HG03354 (cell line): ENCODE results near the gene SAP25.
"Not testable (repeated sequence)": the region's sequence is repeated elsewhere in the genome, so short reads cannot be mapped to it uniquely, and the experiment has no call there.

Source experiments
- ATAC-seq: cut with Tn5 transposase; IDR thresholded peaks from one replicate; pipeline ENCODE4 v1.9.1; 2021; ENCODE audit warnings: mild to moderate bottlenecking; ENCODE audit not compliant: unreplicated experiment, poor library complexity, severe bottlenecking

Gene SAP25

GRCh38 chr7:100565133-100565571 lies 8.5 kb downstream of the SAP25 start:
- ATAC-seq, result no peak

- not testable (repeated sequence) for ATAC-seq
Observed at GRCh38 chr7:100564405-100564804, 9.3 kb downstream of the SAP25 start.

DNA sequence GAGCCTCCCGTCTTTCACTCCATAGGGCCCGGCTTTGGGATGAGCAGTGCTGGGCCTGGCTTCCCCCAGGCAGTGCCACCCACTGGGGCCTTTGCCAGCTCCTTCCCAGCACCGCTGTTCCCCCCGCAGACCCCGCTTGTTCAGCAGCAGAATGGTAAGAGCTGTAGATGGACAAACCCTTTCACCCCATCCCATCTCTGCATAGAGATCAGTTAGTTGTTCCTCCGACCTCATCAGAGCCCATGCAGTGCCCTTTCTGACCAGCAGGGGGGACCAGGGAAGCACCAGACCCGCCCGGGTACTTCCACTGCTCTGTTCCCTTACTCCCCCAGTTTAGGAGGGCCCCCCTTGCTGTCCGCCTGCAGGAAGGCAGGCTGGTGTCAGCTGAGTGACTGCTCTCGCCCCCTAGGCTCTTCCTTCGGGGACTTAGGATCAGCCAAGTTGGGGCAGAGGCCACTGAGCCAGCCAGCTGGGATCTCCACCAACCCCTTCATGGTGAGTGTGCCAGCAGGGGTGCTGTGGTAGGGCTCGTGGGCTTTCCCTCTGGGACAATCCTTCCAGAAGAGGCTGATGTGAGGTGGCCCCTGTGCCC lies 9.8 kb downstream of the SAP25 start:
- ATAC-seq, result no peak

- no peak for ATAC-seq
Observed at GRCh38 chr7:100563100-100563564, 10.6 kb downstream of the SAP25 start.

DNA sequence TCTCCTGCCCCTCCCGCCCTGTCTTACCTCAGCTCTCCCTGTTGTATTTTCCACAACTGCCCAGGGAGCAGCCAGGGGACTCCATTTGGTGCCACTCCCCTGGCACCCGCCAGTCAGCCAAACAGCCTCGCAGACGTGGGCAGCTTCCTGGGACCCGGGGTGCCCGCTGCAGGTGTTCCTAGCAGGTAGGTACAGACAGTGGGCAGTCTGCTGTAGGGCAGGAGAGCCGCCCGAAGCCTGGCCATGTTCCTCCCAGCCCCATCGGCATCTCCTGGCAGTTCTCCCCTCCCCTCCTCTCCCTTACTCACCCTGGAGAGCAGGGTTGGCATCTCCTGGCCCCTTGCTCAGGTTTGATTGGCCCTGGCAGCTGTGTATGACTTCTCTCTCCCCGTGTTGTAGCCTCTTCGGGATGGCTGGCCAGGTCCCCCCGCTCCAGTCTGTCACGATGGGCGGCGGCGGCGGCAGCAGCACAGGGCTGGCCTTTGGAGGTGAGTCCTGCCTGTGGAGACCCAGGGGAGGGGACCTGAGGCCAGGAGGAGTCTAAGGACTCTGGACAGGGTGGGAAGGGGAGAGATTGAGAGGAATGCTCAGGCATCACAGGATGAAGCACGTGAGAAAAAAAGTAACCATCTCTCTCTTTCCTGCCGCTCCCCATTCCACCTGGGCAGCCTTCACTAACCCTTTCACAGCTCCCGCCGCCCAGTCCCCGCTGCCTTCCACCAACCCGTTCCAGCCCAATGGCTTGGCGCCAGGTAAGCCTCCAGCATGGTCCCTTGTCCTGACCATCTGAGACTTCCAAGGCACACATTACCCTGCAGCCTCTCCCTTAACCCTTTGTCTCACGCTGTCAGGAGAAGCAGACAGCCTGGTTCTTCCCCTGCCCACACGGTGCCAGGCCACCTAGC lies 11.3 kb downstream of the SAP25 start:
- ATAC-seq, result no peak

GRCh38 chr7:100561491-100562194 lies 12.1 kb downstream of the SAP25 start:
- ATAC-seq, result no peak

DNA sequence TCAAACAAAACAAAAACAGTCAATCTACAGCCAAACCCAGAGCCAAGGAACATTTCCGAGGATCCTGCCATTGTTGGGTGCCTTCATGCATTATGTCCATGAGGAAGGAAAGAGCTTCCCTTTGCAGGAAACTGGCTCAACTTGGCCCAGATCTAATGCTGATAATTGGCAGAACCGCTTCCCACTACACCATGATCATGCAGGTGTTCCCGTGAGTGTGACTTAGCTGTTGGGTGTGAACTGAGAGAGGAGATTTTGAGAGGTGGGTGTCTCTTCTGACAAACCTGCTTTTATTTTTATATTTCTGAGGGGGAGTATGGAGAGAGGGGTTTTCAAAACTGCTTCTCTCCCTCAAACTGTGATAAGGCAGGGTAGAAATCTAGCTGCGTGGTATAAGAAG lies 14.6 kb downstream of the SAP25 start:
- ATAC-seq, result no peak

- no peak for ATAC-seq
Observed at GRCh38 chr7:100556541-100556940, 17.2 kb downstream of the SAP25 start.

GRCh38 chr7:100555701-100556100 lies 18.0 kb downstream of the SAP25 start:
- no peak for ATAC-seq

DNA sequence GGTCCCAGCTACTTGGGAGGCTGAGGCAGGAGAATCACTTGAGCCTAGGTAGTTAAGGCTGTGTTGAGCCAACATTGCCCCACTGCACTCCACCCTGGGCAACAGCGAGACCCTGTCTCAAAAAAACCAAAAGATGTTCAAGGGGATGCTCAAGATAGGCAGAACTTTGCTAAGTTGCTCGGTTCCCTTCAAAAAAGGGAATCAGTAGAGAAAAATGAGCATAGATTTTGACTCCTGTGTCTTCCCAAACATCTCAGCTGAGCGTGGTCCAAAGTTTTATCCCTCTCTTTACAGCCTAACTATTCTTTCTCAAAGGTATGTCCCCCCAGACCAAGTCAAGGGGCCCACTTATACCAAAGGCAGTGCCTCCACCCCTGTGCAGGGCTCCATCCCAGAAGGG lies 20.7 kb downstream of the SAP25 start:
- ATAC-seq, result no peak

DNA sequence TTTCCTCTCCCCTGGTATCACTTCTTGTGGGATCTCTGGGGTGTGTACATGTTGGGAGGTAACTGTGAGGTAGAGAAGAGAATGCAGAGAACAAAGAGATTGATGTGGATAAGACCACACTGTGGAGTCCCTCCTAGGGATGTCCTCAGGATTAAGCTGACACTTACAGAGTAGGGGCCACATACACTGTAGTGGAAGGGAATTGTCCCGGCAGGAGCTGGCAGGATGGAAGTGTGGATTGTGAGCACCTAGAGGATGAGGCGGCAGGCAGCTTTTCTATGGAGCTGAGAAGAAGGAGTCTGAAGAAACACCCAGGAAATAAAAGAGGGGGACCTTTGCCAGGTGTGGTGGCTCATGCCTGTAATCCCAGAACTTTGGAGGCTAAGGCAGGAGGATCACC lies 21.2 kb downstream of the SAP25 start:
- ATAC-seq, result no peak

DNA sequence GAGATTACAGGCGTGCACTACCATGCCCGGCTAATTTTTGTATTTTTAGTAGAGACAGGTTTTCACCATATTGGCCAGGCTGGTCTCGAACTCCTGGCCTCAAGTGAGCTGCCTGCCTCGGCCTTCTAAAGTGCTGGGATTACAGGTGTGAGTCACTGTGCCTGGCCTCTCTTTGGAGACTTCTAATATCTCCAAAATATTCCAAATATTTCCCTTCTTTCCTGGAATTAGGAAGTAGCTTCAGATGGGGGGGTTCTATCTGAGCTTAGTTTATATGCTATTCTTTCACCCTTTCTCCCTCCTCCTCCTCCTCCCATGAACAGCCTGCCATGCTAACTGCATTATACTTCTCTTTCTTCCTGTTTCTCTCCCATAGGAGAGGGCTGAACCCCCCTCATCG lies 25.3 kb downstream of the SAP25 start:
- not testable (repeated sequence) for ATAC-seq

DNA sequence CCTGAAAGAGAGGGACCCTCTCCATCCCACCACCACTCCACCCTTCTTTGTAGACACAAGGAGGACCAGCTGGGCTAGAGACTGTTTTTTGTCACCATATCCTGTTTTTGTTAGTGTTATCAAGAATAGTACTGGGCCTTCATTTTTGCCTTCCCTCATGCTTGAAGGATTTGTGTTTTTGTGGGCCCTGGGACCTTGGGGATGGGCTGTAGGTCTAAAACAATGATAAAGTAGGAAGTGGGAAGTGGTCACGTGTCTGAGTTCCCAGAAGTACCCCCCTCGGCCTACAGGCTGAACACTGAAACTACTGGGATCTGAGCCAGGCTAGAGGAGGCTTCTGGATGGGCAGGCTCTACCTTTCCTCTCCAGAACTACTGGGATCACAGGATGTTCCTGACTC lies 25.8 kb downstream of the SAP25 start:
- no peak for ATAC-seq

DNA sequence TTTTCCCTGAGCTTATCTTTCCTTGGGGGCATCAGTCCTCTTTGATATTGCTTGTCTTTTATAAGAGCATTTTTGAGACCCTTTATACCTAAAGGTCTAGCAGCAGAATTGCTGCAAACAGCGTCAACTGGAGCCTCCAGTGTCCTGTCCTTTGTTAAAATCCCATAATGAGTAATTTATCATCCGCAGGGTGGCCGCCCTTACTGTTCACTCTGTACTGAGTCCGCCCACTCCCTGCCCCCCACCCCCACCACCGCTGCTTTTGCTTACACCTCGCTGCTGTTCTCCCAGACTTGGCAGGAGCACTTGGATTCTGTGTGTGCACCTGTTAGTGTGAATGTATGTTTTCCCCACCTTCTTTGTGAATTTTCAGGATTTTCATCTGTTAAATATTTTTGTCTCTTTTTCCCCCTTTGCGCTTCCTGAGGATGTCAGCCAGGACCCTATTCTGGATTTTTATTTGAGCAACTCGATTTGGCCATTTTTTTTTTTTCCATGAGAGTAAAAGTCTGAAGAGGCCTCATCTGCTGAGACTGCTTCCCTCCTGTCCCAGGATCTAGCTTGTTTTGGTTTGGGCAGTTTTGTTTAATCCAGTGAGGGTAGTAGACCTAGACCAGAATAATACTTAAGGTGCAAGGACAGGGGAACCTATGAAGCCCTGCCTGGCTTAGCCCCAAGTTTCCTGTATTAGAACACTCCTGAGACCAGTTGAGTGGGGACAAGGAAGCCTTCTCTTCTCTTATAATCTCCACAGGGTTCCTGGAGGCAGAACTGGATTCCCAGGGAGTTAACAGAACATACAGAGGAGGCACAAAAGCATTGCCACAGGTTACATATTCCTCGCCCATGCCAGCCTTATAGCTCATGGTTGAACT lies 26.5 kb downstream of the SAP25 start:
- no peak for ATAC-seq

GRCh38 chr7:100546129-100546925 lies 27.4 kb downstream of the SAP25 start:
- peak; percentile 32 for ATAC-seq

DNA sequence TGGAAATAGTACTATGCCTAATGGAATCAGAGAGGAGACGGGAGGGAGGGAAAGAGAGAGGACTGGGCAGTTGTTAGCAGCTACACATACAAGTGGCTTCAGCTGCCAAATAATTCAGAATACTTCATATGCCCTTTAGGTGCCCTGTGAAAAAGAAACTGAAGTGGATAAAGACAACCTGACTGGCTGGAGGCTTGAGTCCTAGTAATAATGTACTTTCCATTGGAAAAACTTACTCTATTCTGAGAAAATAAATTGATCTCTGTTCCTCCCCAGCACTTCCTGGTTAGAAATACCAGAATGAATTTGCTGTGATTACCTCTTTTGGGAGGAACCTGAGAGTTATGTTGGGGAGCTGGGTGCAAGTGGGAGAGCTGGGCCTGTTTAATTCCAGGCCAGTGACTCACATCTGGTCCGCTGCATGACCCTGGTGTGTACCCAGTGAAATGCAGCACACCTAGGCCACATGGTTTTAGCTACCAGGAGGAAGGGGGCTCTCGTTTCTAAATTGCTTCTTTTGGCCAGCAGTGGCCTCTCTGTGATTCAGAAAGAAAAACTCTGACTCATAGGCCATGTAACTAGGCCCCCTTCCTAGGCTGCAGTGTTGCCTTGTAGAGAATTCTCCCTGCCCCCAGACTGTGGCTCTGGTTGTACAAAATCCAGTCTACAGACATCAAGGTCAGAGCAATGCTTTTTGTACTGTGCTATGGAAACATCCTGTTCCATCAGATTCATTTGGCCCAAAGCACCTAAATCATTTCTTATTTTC lies 28.2 kb downstream of the SAP25 start:
- no peak for ATAC-seq

DNA sequence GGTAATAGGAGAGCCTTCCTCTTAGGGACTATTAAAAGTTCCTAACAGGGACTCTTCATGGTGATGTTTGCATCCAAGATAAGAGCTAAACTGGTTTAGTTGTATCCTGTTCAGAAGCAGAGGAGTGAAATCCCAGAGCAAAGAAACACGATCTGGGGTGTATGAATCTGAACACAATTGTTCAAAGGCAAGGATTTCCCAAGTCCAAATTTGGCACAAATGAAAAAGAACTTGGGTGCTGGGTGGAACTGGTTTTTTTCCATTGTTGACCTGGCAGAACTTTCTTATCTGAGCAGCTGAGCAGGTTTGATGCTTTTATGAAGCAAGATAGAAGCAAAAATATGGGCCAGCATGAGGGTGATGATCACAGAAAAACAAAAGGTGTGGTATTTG lies 28.7 kb downstream of the SAP25 start:
- ATAC-seq, result no peak

DNA sequence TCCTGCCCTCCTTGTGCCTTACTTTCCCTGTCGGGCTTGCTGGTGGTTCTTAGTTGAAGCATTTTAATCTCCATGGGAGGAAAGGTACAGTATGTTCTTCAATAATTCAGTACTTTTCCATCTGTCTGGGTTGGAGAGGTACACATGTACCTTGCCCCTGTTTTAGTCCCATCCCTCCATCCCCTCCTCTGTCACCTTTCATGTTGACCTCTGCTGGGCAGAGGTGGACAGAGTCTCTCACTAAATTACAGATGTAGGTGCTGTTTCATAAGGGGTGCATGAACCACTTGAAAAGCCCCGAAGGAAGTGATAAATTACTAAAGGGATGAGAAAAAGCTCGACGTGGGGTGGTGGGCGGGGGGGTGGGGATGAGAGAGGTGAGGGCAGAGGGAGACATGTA lies 29.3 kb downstream of the SAP25 start:
- no peak for ATAC-seq
